Sigmoid colon (tissue), 7 donors: ENCODE data around the gene GIGYF2. TPM values are rescaled to one million over a fixed set of nuclear protein-coding genes. Genes with fewer than 3 reads are reported as not detected.
"Not testable (repeated sequence)": the region's sequence is repeated elsewhere in the genome, so short reads cannot be mapped to it uniquely, and the experiment has no call there.

Source experiments
- DNase-seq: peaks from one replicate; pipeline ENCODE4 v3.0.0-alpha.2; 2019
- H3K27ac ChIP-seq, 4 donors: fragments of 200-600 bp; sonication (generic); one replicate each; pipeline ENCODE4 v1.5.1; 2016 to 2019; ENCODE audit warnings: mild to moderate bottlenecking in 1 of 4
- H3K27me3 ChIP-seq, 3 donors: fragments of 200-600 bp; sonication (generic); one replicate each; pipeline ENCODE4 v1.5.1; 2019; ENCODE audit warnings: mild to moderate bottlenecking in 1 of 3
- H3K36me3 ChIP-seq, 4 donors: fragments of 200-600 bp; sonication (generic); one replicate each; pipeline ENCODE4 v1.5.1; 2016 to 2019
- H3K4me1 ChIP-seq, 4 donors: fragments of 200-600 bp; sonication (generic); one replicate each; pipeline ENCODE4 v1.5.1; 2017 to 2019
- H3K4me3 ChIP-seq, 4 donors: fragments of 200-600 bp; sonication (generic); one replicate each; pipeline ENCODE4 v1.5.1; 2017 to 2019; ENCODE audit warnings: mild to moderate bottlenecking in 2 of 4, moderate library complexity in 1 of 4
- H3K9me3 ChIP-seq, 4 donors: fragments of 200-600 bp in 3 of 4; sonication (generic) in 3 of 4; one replicate each; pipeline versions ENCODE4 v1.5.1 to v1.6.1; 2013 to 2019
- EP300 ChIP-seq, 4 donors: sonication (generic); formaldehyde crosslinking; IDR thresholded peaks; one replicate each; pipeline ENCODE4 v1.6.1; 2017; ENCODE audit warnings: antibody characterized with exemption in 4 of 4
- POLR2A ChIP-seq, 2 donors: fragments of 450-650 bp; IDR thresholded peaks; one replicate each; pipeline ENCODE4 v1.6.1; 2016; ENCODE audit warnings: antibody characterized with exemption in 2 of 2, mild to moderate bottlenecking in 2 of 2, moderate library complexity in 2 of 2
- POLR2AphosphoS5 ChIP-seq, 4 donors: sonication (generic); formaldehyde crosslinking; IDR thresholded peaks; one replicate each; pipeline ENCODE4 v1.6.1; 2017; ENCODE audit warnings: antibody characterized with exemption in 4 of 4
- WGBS, 2 donors: extraction: QIAGEN DNeasy Blood & Tissue Kit; methylation state at CpG; one replicate each; pipeline ENCODE4 v1.1.7; 2013; 5-methylcytosine and 5-hydroxymethylcytosine counted together
- intact Hi-C: fragments of 100-400 bp; cut with DNase I; formaldehyde crosslinking; loops from one replicate; pipeline ENCODE4 v1.15.1; 2023
- polyA plus RNA-seq, 3 donors: library from polyadenylated mRNA; stranded (reverse); fragments of 200-250 nt; gene quantifications; one replicate each; pipeline ENCODE4 v1.2.3, GENCODE V29; 2013
- total RNA-seq, 4 donors: library from RNA; depleted of rRNA; stranded (reverse); fragments of >200 nt; gene quantifications; one replicate each; pipeline ENCODE4 v1.1.0, GENCODE V29; 2016
- TF ChIP-seq, protein P1 (sequence below), 4 experiments: fragments of 450-650 bp in 3 of 4; fragments of 200-600 bp in 1 of 4; IDR thresholded peaks; one replicate each; pipeline ENCODE4 v1.5.1; 2016 to 2019; ENCODE audit warnings: antibody characterized with exemption in 4 of 4, mild to moderate bottlenecking in 3 of 4, moderate library complexity in 2 of 4
- donor health status: healthy with polysubstance abuse.
- donor health status: Bipolar disorder and iron deficiency.
- donor health status: healthy.

GIGYF2 gene
- total and polyA plus RNA-seq, 7 donors: 10.2 to 90.0 (median 62.9) TPM

DNA sequence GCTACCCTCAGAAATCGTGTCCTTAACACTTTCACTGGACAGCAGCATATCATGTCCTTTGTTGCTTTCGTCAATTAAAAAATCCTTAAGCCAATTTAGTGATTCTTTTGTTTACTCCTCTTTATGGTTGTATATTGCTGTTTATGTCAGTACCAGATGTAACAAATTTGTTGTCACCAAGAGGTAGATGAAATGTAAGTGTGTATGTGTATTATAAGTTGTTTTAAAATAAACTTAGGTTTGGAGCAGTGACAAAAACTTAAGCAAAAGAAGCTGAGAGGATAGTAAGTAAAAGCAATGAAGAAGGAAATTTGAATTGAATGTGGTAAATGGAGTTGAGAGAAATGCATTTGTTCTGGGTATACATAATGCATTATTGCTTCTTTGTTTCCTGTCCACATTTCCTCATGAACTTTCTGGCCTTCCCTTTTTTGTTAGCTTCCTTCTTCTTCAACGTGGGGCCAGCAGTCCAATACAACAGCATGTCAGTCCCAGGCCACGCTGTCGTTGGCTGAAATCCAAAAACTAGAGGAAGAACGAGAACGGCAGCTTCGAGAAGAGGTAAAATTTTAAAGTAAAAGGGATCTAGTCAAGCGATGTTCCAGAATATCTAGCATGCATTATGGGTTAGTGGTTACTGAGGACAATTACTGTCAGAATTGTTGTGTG, 142.4 kb downstream of the GIGYF2 start:
- intact Hi-C loops: no loop called here
- no peaks in the 10 kb centered on the region for H3K9me3 ChIP-seq
- H3K27ac ChIP-seq: no peak overlapping the region
- TF ChIP-seq, protein P1, sequence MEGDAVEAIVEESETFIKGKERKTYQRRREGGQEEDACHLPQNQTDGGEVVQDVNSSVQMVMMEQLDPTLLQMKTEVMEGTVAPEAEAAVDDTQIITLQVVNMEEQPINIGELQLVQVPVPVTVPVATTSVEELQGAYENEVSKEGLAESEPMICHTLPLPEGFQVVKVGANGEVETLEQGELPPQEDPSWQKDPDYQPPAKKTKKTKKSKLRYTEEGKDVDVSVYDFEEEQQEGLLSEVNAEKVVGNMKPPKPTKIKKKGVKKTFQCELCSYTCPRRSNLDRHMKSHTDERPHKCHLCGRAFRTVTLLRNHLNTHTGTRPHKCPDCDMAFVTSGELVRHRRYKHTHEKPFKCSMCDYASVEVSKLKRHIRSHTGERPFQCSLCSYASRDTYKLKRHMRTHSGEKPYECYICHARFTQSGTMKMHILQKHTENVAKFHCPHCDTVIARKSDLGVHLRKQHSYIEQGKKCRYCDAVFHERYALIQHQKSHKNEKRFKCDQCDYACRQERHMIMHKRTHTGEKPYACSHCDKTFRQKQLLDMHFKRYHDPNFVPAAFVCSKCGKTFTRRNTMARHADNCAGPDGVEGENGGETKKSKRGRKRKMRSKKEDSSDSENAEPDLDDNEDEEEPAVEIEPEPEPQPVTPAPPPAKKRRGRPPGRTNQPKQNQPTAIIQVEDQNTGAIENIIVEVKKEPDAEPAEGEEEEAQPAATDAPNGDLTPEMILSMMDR (IDR thresholded peaks at IDR 0.05): no peak
- TF ChIP-seq EP300 (IDR thresholded peaks at IDR 0.05) (no peak), POLR2AphosphoS5 (IDR thresholded peaks at IDR 0.05) (no peak)
- peaks cover 0 to 17% (median 11%) of the 10 kb centered on the region in 4 donors for H3K4me1 ChIP-seq
- no peak overlapping the region for H3K4me3 ChIP-seq
- peak; percentile 72 for DNase-seq
- WGBS, 2 donors: 15 to 38% methylated on average over 9 of the region's 9 CpGs
- H3K27me3 ChIP-seq: no peaks in the 10 kb centered on the region
- H3K36me3 ChIP-seq: peaks cover 0 to 81% (median 17%) of the 10 kb centered on the region in 4 donors

- Histone ChIP-seq H3K4me1 (peaks cover 0 to 17% (median 10%) of the 10 kb centered on the region in 4 donors), H3K9me3 (no peaks in the 10 kb centered on the region), H3K27me3 (no peaks in the 10 kb centered on the region), H3K36me3 (peaks cover 5 to 88% (median 33%) of the 10 kb centered on the region in 4 donors), H3K27ac (no peak overlapping the region), H3K4me3 (no peak overlapping the region)
- WGBS, 2 donors: 39 to 72% methylated on average over 2 of the region's 2 CpGs
- intact Hi-C loops: no loop called here
- DNase-seq: no peak
- TF ChIP-seq EP300 (IDR thresholded peaks at IDR 0.05) (no peak), POLR2A (IDR thresholded peaks at IDR 0.05) (no peak), POLR2AphosphoS5 (IDR thresholded peaks at IDR 0.05) (no peak)
- TF ChIP-seq, protein P1 (IDR thresholded peaks at IDR 0.05): no peak
Observed at GRCh38 chr2:232842689-232843088, 145.6 kb downstream of the GIGYF2 start.

DNA sequence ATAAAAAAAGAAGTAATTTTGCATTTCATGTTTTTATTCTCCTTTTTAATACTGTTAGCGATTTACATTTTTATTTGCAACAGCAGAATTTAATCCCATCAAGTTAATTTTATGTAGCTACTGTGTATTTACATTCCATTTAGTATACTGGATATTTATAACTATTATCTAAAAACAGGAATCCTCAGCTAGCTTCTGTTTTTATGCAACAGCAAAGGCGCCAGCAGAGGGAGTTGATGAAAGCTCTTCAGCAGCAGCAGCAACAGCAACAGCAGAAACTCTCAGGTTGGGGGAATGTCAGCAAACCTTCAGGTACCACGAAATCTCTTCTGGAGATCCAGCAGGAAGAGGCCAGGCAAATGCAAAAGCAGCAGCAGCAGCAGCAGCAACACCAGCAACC, 146.7 kb downstream of the GIGYF2 start:
- Histone ChIP-seq H3K27me3 (no peaks in the 10 kb centered on the region), H3K4me3 (no peak overlapping the region), H3K4me1 (peaks cover 0 to 10% (median 3%) of the 10 kb centered on the region in 4 donors), H3K9me3 (no peaks in the 10 kb centered on the region), H3K36me3 (peaks cover 9 to 95% (median 43%) of the 10 kb centered on the region in 4 donors), H3K27ac (no peak overlapping the region)
- 87 to 89% methylated on average over 3 of the region's 3 CpGs for WGBS, 2 donors
- intact Hi-C loops: no loop called here
- no peak for TF ChIP-seq POLR2A (IDR thresholded peaks at IDR 0.05)
- DNase-seq: no peak

- TF ChIP-seq, protein P1 (IDR thresholded peaks at IDR 0.05): no peak
- TF ChIP-seq POLR2A (IDR thresholded peaks at IDR 0.05): no peak
- no peak for TF ChIP-seq EP300 (IDR thresholded peaks at IDR 0.05)
- no peak for TF ChIP-seq POLR2AphosphoS5 (IDR thresholded peaks at IDR 0.05)
- no peaks in the 10 kb centered on the region for H3K9me3 ChIP-seq
- no peak overlapping the region for H3K27ac ChIP-seq
- intact Hi-C loops: no loop called here
- no peaks in the 10 kb centered on the region for H3K27me3 ChIP-seq
- no peaks in the 10 kb centered on the region for H3K4me1 ChIP-seq
- DNase-seq: no peak
- no peak overlapping the region for H3K4me3 ChIP-seq
- peaks cover 15 to 97% (median 52%) of the 10 kb centered on the region in 4 donors for H3K36me3 ChIP-seq
Observed at GRCh38 chr2:232846055-232846454, 148.9 kb downstream of the GIGYF2 start.

- TF ChIP-seq, protein P1 (IDR thresholded peaks at IDR 0.05): no peak
- TF ChIP-seq EP300 (IDR thresholded peaks at IDR 0.05) (no peak), POLR2A (IDR thresholded peaks at IDR 0.05) (no peak), POLR2AphosphoS5 (IDR thresholded peaks at IDR 0.05) (no peak)
- Histone ChIP-seq H3K27me3 (no peaks in the 10 kb centered on the region), H3K4me1 (peaks cover 0 to 20% (median 3%) of the 10 kb centered on the region in 4 donors), H3K36me3 (peaks cover 17 to 83% (median 55%) of the 10 kb centered on the region in 4 donors), H3K9me3 (no peaks in the 10 kb centered on the region), H3K27ac (no peak overlapping the region), H3K4me3 (no peak overlapping the region)
- intact Hi-C loops: no loop called here
- 95 to 98% methylated on average over 3 of the region's 3 CpGs for WGBS, 2 donors
- DNase-seq: no peak
Observed at GRCh38 chr2:232850039-232850438, 152.9 kb downstream of the GIGYF2 start.

DNA sequence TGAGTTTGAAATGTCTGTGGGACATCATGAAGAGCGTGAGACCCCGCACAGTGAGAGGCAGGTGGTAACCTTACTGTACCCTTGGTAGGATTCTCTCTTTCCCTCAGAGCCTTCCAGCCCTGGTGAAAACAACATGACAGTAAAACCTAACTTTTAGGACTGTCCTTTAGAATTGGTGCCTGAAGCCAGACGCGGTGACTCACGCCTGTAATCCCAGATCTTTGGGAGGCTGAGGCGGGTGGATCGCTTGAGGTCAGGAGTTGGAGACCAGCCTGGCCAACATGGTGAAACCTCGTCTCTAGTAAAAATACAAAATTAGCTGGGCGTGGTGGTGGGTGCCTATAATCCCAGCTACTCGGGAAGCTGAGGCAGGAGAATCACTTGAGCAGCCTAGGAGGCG, 154.9 kb downstream of the GIGYF2 start:
- DNase-seq, H3K27ac ChIP-seq, H3K4me3 ChIP-seq, H3K27me3 ChIP-seq, H3K9me3 ChIP-seq: not testable (repeated sequence)
- intact Hi-C loops: loop anchor here (2.0 kb wide), 1 partner anchor 399 kb away; the partner anchor contains the start of gene ATG16L1
- whole genome bisulfite sequencing, 2 donors: 87 to 93% methylated on average over 11 of the region's 11 CpGs
- H3K4me1 ChIP-seq: peaks cover 0 to 20% (median 3%) of the 10 kb centered on the region in 4 donors
- H3K36me3 ChIP-seq: peaks cover 12 to 83% (median 49%) of the 10 kb centered on the region in 4 donors
